ENCODE results near the gene TEAD1. TPM values are rescaled to one million over a fixed set of nuclear protein-coding genes. Genes with fewer than 3 reads are reported as not detected.
A peak's percentile ranks its signal among the peaks of the same experiment; 100 is the strongest.

The TEAD1 gene
- total RNA-seq, 2 donors from 2014 or later = 76.4 to 94.4 TPM

- no peaks in the 10 kb centered on the region for H3K9me3 ChIP-seq (ENCODE audit: control insufficient read depth, low read length)
- no peak overlapping the region for H3K9ac ChIP-seq (ENCODE audit: extremely low read depth, low read length, poor library complexity, severe bottlenecking)
- no peak for DNase-seq
- H3K9me3 Mint-ChIP-seq = no peaks in the 10 kb centered on the region
- no peak overlapping the region for H3K4me3 Mint-ChIP-seq
- no peak for TF ChIP-seq CTCF (conservative IDR thresholded peaks at IDR 0.05)
- H3K4me1 Mint-ChIP-seq = peaks cover 73% of the 10 kb centered on the region
- WGBS, 2 experiments (ENCODE audit: insufficient coverage in 1 of 2, insufficient read length in 1 of 2) = 93 to 95% methylated on average over 4 of the region's 4 CpGs
- no peaks in the 10 kb centered on the region for H3K27me3 Mint-ChIP-seq (ENCODE audit: insufficient read depth)
- H3K4me1 ChIP-seq (ENCODE audit: control insufficient read depth, insufficient read depth, low read length) = peaks cover 39% of the 10 kb centered on the region
- H3K27ac Mint-ChIP-seq = no peak overlapping the region
- H3K27me3 ChIP-seq (ENCODE audit: control insufficient read depth, insufficient read depth, low read length, poor library complexity, severe bottlenecking) = no peaks in the 10 kb centered on the region
- no peaks in the 10 kb centered on the region for H3K36me3 Mint-ChIP-seq (ENCODE audit: low read depth)
- no peaks in the 10 kb centered on the region for H3K36me3 ChIP-seq (ENCODE audit: control insufficient read depth, insufficient read depth, low read length)
- no peak overlapping the region for H3K4me3 ChIP-seq (ENCODE audit: low read length)
- H3K27ac ChIP-seq (ENCODE audit: low read depth, low read length) = peak overlapping the region; percentile 15
Observed at GRCh38 chr11:12691473-12691872, 17.3 kb downstream of the TEAD1 start.

DNA sequence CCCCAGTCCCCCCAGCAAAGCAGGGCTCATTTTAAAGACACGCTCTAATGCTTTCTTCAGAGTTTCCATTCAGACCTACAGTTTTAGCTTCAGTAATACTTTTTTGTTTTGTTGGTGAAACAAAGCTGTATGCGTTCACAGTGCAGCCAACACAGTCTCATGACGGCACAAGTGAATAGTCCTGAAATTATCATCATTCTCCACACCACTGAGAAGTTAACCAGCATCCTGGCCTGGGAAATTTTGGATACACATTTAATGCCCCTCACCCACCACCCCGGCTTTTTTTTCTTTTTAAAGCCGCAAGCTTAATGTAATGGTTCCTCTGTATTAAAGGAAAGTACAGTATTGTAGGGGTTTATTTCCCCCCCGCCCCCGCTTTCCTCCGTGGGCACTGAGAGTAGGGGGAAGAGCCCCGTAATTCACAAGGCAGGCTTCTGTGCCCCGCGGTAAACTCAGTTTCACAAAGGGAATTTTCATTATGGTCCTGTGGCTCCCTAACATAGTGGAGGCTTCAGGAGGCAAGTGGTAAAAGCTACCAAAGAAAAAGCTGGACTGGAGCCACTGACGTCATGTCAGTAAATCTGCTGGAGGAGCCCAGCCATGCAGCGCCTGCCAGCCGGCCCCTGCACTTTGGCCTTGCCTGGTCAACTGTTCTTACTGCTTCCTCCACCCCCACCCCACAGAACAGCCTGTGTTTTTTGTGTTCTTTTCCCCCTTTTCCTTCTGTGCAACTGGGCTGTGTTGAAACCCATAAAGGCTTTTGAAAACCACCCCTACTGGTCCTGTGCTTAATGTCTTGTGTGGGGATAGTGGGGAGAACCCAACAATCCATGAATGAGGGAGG, 18.2 kb downstream of the TEAD1 start:
- H3K4me3 ChIP-seq (ENCODE audit: low read length) = no peak overlapping the region
- DNase-seq = peak; percentile 62
- peaks cover 67% of the 10 kb centered on the region for H3K4me1 Mint-ChIP-seq

DNA sequence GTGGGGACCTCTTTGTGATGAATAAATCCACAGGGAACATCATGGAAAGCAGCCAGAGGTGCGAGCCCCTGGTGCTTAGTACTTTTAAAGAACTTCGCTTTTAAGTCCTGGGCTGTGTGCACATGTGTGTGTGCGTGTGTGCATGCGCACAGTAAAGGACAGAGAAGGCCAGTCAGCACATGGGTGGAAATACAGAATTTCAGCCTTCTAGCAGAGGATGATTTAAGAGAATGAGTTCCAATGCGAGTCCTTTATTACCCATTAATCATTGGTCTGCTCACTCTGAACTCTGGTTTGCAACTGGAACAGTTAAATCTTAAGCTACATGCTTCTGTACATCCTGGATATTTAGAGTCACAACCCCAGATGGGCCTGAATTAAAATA, 18.9 kb downstream of the TEAD1 start:
- Mint-ChIP-seq H3K9me3 (no peaks in the 10 kb centered on the region), H3K36me3 (ENCODE audit: low read depth) (no peaks in the 10 kb centered on the region), H3K4me1 (peaks cover 66% of the 10 kb centered on the region), H3K27ac (peak overlapping the region; percentile 56), H3K27me3 (ENCODE audit: insufficient read depth) (no peaks in the 10 kb centered on the region), H3K4me3 (no peak overlapping the region)
- H3K4me1 ChIP-seq (ENCODE audit: control insufficient read depth, insufficient read depth, low read length) = peaks cover 34% of the 10 kb centered on the region
- peak; percentile 42 for DNase-seq
- H3K27ac ChIP-seq (ENCODE audit: low read depth, low read length) = peak overlapping the region; percentile 93
- H3K27me3 ChIP-seq (ENCODE audit: control insufficient read depth, insufficient read depth, low read length, poor library complexity, severe bottlenecking) = no peaks in the 10 kb centered on the region
- no peaks in the 10 kb centered on the region for H3K36me3 ChIP-seq (ENCODE audit: control insufficient read depth, insufficient read depth, low read length)
- no peak for TF ChIP-seq CTCF (conservative IDR thresholded peaks at IDR 0.05)
- no peaks in the 10 kb centered on the region for H3K9me3 ChIP-seq (ENCODE audit: control insufficient read depth, low read length)
- no peak overlapping the region for H3K9ac ChIP-seq (ENCODE audit: extremely low read depth, low read length, poor library complexity, severe bottlenecking)
- no peak overlapping the region for H3K4me3 ChIP-seq (ENCODE audit: low read length)
- 84 to 90% methylated on average over 5 of the region's 5 CpGs for WGBS, 2 experiments (ENCODE audit: insufficient coverage in 1 of 2, insufficient read length in 1 of 2)

More for the DNA sequence above, 18.2 kb downstream of the TEAD1 start:
- Histone ChIP-seq H3K27ac (ENCODE audit: low read depth, low read length) (peak overlapping the region; percentile 93), H3K9ac (ENCODE audit: extremely low read depth, low read length, poor library complexity, severe bottlenecking) (peak overlapping the region; percentile 26), H3K9me3 (ENCODE audit: control insufficient read depth, low read length) (no peaks in the 10 kb centered on the region), H3K4me1 (ENCODE audit: control insufficient read depth, insufficient read depth, low read length) (peaks cover 37% of the 10 kb centered on the region), H3K27me3 (ENCODE audit: control insufficient read depth, insufficient read depth, low read length, poor library complexity, severe bottlenecking) (no peaks in the 10 kb centered on the region), H3K36me3 (ENCODE audit: control insufficient read depth, insufficient read depth, low read length) (no peaks in the 10 kb centered on the region)
- 21 to 75% methylated on average over 2 to 14 of the region's 14 CpGs for WGBS, 2 experiments (ENCODE audit: insufficient coverage in 1 of 2, insufficient read length in 1 of 2)
- Mint-ChIP-seq H3K27ac (peak overlapping the region; percentile 56), H3K4me3 (no peak overlapping the region), H3K9me3 (no peaks in the 10 kb centered on the region), H3K36me3 (ENCODE audit: low read depth) (no peaks in the 10 kb centered on the region), H3K27me3 (ENCODE audit: insufficient read depth) (no peaks in the 10 kb centered on the region)
- TF ChIP-seq CTCF (conservative IDR thresholded peaks at IDR 0.05) = no peak
